ENCODE data around the gene YTHDF1.

DNA sequence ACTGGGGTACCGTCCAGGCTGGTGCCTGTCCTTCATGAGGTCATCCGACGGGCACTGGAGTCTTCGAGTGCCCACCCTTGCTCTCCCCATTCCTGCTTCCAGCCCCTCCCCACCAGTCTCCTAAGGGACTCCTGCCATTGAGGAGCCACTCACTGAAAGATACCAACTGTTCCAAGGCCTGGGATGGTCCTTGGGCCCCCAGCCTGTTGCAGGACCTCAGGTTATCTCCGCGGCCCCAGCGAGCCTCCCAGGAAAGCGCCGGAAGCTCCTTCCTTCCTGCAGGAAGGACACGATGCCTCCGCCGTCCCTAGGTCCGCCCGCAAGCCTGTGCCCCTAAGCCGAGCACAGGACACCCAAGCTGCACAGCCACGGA, 37.1 kb upstream of the YTHDF1 start:
- TF ChIP-seq, protein P1, sequence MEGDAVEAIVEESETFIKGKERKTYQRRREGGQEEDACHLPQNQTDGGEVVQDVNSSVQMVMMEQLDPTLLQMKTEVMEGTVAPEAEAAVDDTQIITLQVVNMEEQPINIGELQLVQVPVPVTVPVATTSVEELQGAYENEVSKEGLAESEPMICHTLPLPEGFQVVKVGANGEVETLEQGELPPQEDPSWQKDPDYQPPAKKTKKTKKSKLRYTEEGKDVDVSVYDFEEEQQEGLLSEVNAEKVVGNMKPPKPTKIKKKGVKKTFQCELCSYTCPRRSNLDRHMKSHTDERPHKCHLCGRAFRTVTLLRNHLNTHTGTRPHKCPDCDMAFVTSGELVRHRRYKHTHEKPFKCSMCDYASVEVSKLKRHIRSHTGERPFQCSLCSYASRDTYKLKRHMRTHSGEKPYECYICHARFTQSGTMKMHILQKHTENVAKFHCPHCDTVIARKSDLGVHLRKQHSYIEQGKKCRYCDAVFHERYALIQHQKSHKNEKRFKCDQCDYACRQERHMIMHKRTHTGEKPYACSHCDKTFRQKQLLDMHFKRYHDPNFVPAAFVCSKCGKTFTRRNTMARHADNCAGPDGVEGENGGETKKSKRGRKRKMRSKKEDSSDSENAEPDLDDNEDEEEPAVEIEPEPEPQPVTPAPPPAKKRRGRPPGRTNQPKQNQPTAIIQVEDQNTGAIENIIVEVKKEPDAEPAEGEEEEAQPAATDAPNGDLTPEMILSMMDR (IDR thresholded peaks at IDR 0.05; ENCODE audit: low read depth, low read length): no peak
- no peak for TF ChIP-seq EZH2phosphoT487 (IDR thresholded peaks at IDR 0.05; ENCODE audit: low read depth)

Measured in OCI-LY3 (cell line).